ELF-1 (cell line): ENCODE measurements around the gene MSRB1.

Source experiments
- DNase-seq: peaks from one replicate; pipeline ENCODE4 v3.0.0-alpha.2; 2016; ENCODE audit warnings: low read depth, low spot score

Gene MSRB1

DNA sequence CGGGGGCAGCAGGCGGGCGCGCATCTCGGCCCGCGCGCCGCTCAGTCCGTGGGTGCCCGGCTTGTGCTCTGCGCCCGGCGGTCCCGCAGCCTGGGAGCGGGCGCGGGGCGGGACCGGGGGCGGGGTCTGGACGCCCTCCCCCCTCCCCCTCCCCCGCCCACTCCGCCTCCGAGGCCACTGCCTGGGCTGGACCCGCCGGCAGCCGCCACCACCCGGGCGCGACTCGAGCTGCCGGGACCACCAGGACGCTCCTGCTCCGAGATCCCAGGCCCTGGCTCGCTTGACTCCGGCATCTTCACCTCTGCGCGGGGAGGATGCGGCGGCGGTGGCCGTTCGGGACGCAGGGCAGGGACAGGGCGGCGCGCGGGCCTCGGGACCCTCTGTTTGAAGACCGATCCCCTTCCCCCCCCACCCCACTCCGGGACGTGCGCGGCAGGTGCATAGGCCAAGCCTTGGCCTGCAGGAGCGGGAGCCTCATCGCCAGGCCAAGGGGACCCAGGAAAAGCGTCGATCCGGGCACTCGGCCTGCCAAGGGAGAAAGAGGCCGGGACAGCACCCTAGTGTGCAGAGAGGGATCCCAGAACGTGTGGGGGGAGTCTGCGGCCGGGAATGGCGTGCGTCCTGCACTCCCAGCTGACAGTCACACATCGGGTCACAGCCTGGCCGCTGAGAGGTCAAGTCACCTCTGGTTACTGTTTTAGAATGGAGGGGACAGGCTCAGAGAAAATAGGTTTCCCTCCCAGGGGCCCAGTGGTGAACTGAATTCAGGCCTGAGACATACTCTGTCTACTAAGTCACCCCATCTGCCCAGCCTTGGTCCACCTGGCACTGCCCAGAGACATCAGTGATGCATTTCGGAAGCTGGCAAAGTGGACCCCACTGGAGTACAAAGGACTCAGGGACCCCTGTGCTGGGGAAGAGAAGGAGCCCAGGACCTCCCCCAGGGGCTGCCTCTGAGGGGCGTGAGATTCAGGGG lies 24.4 kb downstream of the MSRB1 start, which contains the start of gene HS3ST6:
HS3ST6 (minus strand) TSS at position 65 of the 976 bp plus-strand sequence. CDS start 92 bp downstream, outside the sequence.
- DNase-seq, result no peak

GRCh38 chr16:1917665-1918350 lies 25.2 kb downstream of the MSRB1 start:
- no peak for DNase-seq

DNA sequence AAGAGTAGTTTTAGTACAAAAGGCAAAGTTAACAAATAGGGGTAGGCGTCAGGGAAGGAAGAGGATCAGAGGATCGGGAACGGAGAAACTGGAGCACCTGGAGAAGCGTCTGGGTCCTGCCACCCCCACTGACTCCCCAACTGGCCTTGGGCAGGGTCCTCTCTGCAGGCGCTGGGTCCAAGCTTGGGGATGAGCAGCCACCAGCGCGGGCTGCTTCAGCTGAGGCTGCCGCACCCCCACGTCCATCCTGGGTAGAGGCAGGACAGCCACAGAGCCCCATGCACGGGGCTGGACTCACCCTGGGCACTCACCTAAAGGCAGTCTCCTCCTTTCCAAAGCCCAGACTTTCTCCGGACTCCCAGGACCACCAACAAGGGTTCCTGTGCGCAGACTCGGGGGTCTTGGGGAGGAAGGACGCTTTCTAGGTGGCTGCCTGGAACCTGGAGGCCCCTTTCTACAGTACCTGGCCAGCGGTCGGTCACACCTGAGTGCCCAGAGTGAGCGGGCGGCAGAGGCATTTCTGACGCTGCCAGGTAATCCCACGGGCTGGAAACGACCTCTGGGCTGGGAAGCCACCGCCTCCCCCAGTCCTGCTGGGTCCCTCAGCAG lies 25.8 kb downstream of the MSRB1 start:
- DNase-seq, result no peak

GRCh38 chr16:1916640-1916990 lies 26.4 kb downstream of the MSRB1 start:
- DNase-seq, result no peak

DNA sequence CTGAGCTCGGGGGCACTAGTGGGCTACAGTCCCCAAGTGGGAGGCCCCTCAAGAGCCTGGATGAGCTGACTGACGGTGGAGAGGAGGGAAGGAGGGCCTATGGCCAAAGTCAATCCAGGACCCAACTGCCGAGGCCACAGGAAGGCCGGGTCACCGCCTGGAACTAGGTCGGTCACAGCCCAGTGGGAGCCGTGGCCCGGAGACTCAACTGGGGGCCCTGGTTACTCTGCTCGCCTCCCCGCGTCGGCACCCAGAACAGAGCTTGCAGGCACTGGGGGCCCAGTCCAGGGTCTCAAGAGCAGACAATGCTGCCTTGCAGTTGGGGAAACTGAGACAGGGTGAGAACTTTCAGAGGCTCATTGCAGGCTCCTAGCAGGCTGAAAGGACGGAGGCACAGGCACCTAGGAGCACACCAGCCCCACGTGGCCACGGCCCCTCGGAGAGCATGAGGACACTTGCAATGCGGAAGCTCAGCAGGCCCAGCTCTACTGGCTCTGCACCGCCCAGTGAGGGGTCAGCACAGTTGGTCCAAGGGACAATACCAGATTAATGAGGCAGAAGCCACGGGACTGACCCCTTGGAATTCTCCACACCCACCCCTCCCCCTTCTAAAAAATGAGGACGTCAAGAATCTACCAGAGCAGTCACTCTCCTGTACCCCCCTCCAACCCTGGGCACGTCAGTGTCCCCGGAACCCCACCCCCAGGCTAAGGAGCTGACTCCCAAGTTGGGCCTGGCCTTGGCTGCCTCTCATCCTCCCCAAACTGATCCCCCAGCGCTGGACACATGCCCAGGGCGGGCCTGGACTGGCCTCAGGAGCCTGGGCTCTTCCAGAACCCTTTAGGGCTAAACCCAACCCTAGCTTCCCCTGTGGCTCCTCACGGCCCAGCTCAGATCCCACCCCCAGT lies 27.0 kb downstream of the MSRB1 start:
- no peak for DNase-seq

GRCh38 chr16:1914988-1915387 lies 28.0 kb downstream of the MSRB1 start:
- DNase-seq, result no peak

- DNase-seq, result no peak
Measured at GRCh38 chr16:1914084-1914608, 28.9 kb downstream of the MSRB1 start.

GRCh38 chr16:1913327-1914083 lies 29.5 kb downstream of the MSRB1 start:
- no peak for DNase-seq

GRCh38 chr16:1912215-1912543 lies 30.8 kb downstream of the MSRB1 start:
- DNase-seq, result no peak

GRCh38 chr16:1911467-1912214 lies 31.4 kb downstream of the MSRB1 start:
- no peak for DNase-seq

GRCh38 chr16:1909561-1910231 lies 33.3 kb downstream of the MSRB1 start:
- no peak for DNase-seq

DNA sequence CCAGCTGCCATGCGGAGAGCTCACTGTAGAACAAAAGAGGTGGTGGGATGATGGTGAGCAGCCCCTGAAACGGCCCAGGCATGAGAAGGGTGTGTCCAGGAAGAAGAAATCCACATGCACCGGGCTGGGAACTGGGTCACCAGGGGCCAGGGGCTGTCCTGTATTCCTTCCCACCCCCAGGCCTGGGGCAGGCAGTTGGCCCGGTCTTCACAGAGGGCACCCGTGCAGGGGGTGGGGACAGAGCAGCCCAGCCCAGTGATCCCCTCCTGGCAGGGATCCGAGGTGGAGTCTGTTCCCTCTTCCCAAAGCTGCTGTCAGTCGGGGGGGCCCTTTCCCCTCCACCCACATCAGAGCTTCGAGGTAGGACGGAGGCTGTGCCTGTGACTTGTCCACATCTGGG lies 34.0 kb downstream of the MSRB1 start:
- DNase-seq, result no peak

DNA sequence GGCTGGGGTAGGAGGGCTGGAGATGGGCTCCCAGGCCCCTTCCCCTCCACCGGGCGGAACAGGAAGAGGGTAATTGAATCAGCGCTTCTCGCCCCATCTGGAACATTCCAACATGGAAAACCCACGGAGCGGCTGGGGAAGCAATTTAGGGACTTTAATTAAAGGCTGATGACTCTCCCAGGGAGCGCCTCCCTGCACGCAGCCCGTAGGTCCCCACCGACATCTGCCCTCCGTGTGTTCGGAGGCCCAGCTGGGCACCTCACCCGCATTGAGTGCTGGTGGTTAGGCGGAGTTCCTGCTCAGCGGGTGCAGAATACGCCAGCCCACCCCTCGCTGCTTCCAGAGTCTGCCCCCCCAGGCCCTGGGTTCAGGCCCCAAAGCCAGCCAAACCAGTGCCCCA lies 34.8 kb downstream of the MSRB1 start:
- no peak for DNase-seq

DNA sequence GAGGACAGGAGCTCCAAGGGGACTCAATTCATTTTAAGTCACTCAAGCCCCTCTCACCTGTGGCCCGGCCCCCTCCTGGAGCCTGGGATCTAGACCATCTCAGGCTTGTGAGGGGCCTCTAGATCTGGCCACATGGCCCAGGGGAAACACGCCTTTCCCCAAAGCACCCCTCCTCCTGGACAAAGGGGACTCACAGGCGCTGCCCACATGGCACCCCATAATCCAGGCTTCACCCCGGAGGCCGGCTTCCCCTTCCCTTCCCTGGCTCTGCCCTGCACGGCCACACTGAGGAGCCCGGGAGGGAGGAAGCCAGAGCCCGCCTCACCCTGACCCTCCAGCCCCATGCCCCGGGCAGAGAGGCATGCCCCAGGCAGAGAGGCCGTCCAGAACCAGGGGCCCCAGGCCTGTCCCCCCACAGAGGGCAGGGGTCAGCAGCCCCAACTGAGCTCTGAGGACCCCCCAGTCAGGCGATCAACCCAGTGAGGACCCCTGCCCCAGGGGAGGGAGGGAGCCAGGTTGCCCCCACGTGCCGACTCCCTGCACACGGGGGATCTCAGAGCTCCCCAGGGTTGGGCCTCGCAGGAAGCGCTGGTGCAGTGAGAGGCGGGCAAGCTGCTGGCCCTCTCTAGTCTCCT lies 35.7 kb downstream of the MSRB1 start:
- no peak for DNase-seq

DNA sequence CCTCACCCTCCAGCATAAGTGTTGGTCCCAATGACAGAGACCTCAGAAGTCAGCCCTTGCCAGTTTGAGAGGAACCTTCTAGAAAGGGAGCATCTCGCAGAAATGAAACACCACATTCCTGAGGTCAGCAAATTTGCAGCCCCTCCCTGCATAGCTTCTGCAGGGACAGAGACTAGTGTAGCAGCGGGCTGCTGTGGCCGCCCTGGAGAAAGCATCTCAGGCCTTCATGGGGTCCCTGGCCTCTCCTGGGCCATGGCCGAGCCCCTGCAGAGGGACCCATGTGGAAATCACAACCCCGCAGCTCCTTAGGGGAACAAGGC lies 36.2 kb downstream of the MSRB1 start:
- no peak for DNase-seq

- no peak for DNase-seq
Measured at GRCh38 chr16:1906055-1906845, 36.7 kb downstream of the MSRB1 start.

GRCh38 chr16:1903845-1904840 lies 38.9 kb downstream of the MSRB1 start:
- DNase-seq, result no peak
